Natural killer cell (primary cell): ENCODE measurements around the gene DNASE1L3. TPM values are rescaled to one million over a fixed set of nuclear protein-coding genes. Genes with fewer than 3 reads are reported as not detected.

ENCODE experiments used
- ATAC-seq, 3 donors: fragments of 150-1000 bp in 2 of 3; fragments of 200-7000 bp in 1 of 3; cut with Tn5 transposase; 1 replicate in 1 of 3; 2 replicates in 2 of 3; pipeline ENCODE4 v1.10.0; 2021; ENCODE audit warnings: mild to moderate bottlenecking in 2 of 3, moderate library complexity in 2 of 3
- DNase-seq, 2 donors: peaks; one replicate each; pipeline versions ENCODE4 v3.0.0 to v3.0.0-alpha.2; 2013 to 2021; ENCODE audit warnings: mixed read lengths in 1 of 2
- H3K27ac ChIP-seq: one replicate; pipeline ENCODE4 v1.5.1; 2013; ENCODE audit warnings: mild to moderate bottlenecking, low read length
- H3K27me3 ChIP-seq: one replicate; pipeline ENCODE4 v1.6.1; 2013; ENCODE audit warnings: low read length; ENCODE audit not compliant: control insufficient read depth, insufficient read depth
- H3K36me3 ChIP-seq: one replicate; pipeline ENCODE4 v1.6.1; 2013; ENCODE audit warnings: low read length; ENCODE audit not compliant: control insufficient read depth, insufficient read depth
- H3K4me1 ChIP-seq: one replicate; pipeline ENCODE4 v1.6.1; 2013; ENCODE audit warnings: low read length; ENCODE audit not compliant: control insufficient read depth, insufficient read depth
- H3K4me3 ChIP-seq: one replicate; pipeline ENCODE4 v1.5.1; 2013; ENCODE audit warnings: low read length
- H3K9me3 ChIP-seq: one replicate; pipeline ENCODE4 v1.6.1; 2013; ENCODE audit warnings: low read length; ENCODE audit not compliant: control insufficient read depth, insufficient read depth
- H3K27ac Mint-ChIP-seq, 2 donors: one replicate each; pipeline ENCODE4 v1.8.0; 2022; ENCODE audit warnings: mild to moderate bottlenecking in 2 of 2, mixed read lengths in 2 of 2, moderate library complexity in 1 of 2
- H3K27me3 Mint-ChIP-seq, 2 donors: one replicate each; pipeline ENCODE4 v1.8.0; 2022; ENCODE audit warnings: low read depth in 2 of 2, mixed read lengths in 2 of 2
- H3K36me3 Mint-ChIP-seq: one replicate; pipeline ENCODE4 v1.8.0; 2022; ENCODE audit warnings: mixed read lengths
- H3K4me1 Mint-ChIP-seq, 2 donors: one replicate each; pipeline ENCODE4 v1.8.0; 2022; ENCODE audit warnings: mixed read lengths in 2 of 2
- H3K4me3 Mint-ChIP-seq: one replicate; pipeline ENCODE4 v1.8.0; 2022; ENCODE audit warnings: mild to moderate bottlenecking, moderate library complexity, mixed read lengths
- H3K9me3 Mint-ChIP-seq, 2 donors: one replicate each; pipeline ENCODE4 v1.8.0; 2022; ENCODE audit warnings: mixed read lengths in 2 of 2
- WGBS: methylation state at CpG from one replicate; pipeline ENCODE4 v1.1.7; 2013; ENCODE audit warnings: missing lambda C conversion rate; ENCODE audit not compliant: insufficient coverage; 5-methylcytosine and 5-hydroxymethylcytosine counted together
- intact Hi-C: fragments of 100-400 bp; cut with micrococcal nuclease; formaldehyde crosslinking; loops from one replicate; pipeline ENCODE4 v1.14.2; 2022
- total RNA-seq, 4 donors: library from RNA; stranded (reverse); fragments of 120-200 nt in 1 of 4; gene quantifications; one replicate each; pipeline versions ENCODE4 v1.2.3 to v1.2.4, GENCODE V29; 2013 to 2022
- TF ChIP-seq, protein P1 (sequence below): fragments of 200-600 bp; IDR thresholded peaks from one replicate; pipeline ENCODE4 v1.8.0; 2022; ENCODE audit warnings: antibody characterized with exemption

Gene DNASE1L3
- total RNA-seq, 3 donors from 2014 or later (not counting 1 experiment from before 2014, with no cell fraction given), result 1.3 TPM; not detected in 2

DNA sequence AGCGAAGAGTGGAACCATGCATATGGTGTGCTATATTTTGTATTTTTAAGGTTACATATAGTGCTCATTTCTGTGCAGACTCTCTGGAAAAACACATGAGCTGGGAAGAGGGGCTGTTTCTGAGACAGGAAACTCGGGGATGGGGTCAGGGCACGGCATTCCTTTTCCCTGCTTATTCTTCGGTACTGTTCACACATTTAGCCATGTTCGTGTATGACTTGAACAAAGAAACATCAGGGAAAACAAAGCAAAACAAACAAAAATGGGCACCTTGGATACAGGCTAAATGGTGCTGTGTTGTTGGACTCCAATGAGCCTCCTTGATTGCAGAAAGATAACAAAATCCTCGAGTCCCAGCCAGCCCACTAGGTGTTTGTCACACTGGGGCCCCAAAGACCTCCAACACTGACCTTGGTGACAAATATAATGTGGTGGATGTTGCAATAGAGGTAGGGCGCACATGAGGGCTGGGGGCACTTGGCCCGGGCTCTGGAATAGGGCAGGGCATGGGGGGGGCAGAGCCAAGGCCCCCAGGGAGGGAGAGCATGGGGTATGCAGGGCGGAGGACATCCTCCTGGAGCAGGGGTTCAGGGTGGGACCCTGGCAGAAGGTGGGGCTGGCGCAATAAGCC is 19.3 kb downstream of the DNASE1L3 start:
- H3K4me3 ChIP-seq, result no peak overlapping the region
- no peaks in the 10 kb centered on the region for H3K36me3 Mint-ChIP-seq
- TF ChIP-seq, protein P1, sequence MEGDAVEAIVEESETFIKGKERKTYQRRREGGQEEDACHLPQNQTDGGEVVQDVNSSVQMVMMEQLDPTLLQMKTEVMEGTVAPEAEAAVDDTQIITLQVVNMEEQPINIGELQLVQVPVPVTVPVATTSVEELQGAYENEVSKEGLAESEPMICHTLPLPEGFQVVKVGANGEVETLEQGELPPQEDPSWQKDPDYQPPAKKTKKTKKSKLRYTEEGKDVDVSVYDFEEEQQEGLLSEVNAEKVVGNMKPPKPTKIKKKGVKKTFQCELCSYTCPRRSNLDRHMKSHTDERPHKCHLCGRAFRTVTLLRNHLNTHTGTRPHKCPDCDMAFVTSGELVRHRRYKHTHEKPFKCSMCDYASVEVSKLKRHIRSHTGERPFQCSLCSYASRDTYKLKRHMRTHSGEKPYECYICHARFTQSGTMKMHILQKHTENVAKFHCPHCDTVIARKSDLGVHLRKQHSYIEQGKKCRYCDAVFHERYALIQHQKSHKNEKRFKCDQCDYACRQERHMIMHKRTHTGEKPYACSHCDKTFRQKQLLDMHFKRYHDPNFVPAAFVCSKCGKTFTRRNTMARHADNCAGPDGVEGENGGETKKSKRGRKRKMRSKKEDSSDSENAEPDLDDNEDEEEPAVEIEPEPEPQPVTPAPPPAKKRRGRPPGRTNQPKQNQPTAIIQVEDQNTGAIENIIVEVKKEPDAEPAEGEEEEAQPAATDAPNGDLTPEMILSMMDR, result no peak
- H3K4me1 Mint-ChIP-seq, result no peaks in the 10 kb centered on the region
- H3K27ac Mint-ChIP-seq, result no peak overlapping the region
- DNase-seq (no peak), ATAC-seq (no peak)
- H3K9me3 Mint-ChIP-seq, result no peaks in the 10 kb centered on the region
- WGBS, result 82% methylated on average over 10 of the region's 10 CpGs
- no peaks in the 10 kb centered on the region for H3K9me3 ChIP-seq
- no peak overlapping the region for H3K4me3 Mint-ChIP-seq
- H3K27ac ChIP-seq, result no peak overlapping the region
- H3K4me1 ChIP-seq, result peaks cover 5% of the 10 kb centered on the region
- no peaks in the 10 kb centered on the region for H3K27me3 ChIP-seq
- intact Hi-C loops, result no loop called here
- H3K27me3 Mint-ChIP-seq, result no peaks in the 10 kb centered on the region
- H3K36me3 ChIP-seq, result no peaks in the 10 kb centered on the region

DNA sequence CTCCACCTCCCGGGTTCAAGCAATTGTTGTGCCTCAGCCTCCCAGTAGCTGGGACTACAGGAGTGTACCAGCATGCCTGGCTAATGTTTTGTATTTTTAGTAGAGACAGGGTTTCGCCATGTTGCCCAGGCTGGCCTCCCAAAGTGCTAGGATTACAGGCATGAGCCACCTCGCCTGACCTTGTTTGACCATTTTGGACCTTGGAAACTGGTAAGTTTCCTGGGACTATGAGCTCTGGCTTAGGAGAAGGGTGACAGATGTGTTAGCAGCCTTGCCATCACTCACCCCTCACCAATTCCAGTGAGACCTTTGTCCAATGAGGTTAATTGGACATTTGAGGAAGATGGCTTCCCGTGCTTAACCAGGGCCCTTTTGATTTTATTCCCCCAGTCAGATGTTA is 19.9 kb downstream of the DNASE1L3 start:
- Mint-ChIP-seq H3K27me3 (no peaks in the 10 kb centered on the region), H3K4me1 (no peaks in the 10 kb centered on the region), H3K27ac (no peak overlapping the region), H3K9me3 (no peaks in the 10 kb centered on the region), H3K36me3 (no peaks in the 10 kb centered on the region), H3K4me3 (no peak overlapping the region)
- Histone ChIP-seq H3K4me1 (peaks cover 5% of the 10 kb centered on the region), H3K9me3 (no peaks in the 10 kb centered on the region), H3K27me3 (no peaks in the 10 kb centered on the region), H3K36me3 (no peaks in the 10 kb centered on the region), H3K27ac (no peak overlapping the region), H3K4me3 (no peak overlapping the region)
- intact Hi-C loops, result no loop called here
- DNase-seq (no peak), ATAC-seq (no peak)
- TF ChIP-seq, protein P1, result no peak
- WGBS, result 95% methylated on average over 4 of the region's 4 CpGs

DNA sequence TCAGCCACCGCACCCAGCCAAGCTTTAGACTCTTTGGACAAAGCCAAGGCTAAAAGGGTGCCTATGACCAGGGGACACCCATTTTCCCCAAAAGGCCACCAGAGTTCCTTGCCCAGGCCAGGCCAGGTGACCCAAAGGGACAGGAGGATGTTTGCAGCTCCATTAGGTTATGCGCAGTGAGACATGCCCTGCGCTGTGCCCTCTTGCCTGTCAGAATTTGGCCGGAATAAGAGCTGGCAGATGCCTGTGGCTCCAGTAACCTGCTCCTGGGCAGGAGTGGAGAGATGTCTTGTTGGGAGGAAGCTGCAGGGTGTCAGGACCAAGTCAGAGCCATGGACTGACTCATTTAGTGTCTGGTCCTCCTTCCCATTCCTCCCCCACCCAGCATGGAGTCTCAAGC is 20.5 kb downstream of the DNASE1L3 start:
- 97% methylated on average over 4 of the region's 4 CpGs for WGBS

More for the DNA sequence above, 20.5 kb downstream of the DNASE1L3 start:
- Mint-ChIP-seq H3K27me3 (no peaks in the 10 kb centered on the region), H3K27ac (no peak overlapping the region), H3K4me1 (no peaks in the 10 kb centered on the region), H3K9me3 (no peaks in the 10 kb centered on the region), H3K4me3 (no peak overlapping the region), H3K36me3 (no peaks in the 10 kb centered on the region)
- Histone ChIP-seq H3K9me3 (no peaks in the 10 kb centered on the region), H3K27me3 (no peaks in the 10 kb centered on the region), H3K36me3 (no peaks in the 10 kb centered on the region), H3K4me1 (peaks cover 5% of the 10 kb centered on the region), H3K27ac (no peak overlapping the region), H3K4me3 (no peak overlapping the region)
- TF ChIP-seq, protein P1, result no peak
- intact Hi-C loops, result no loop called here
- DNase-seq (no peak), ATAC-seq (no peak)
